ENCODE measurements around the gene POLE4. TPM values are rescaled to one million over a fixed set of nuclear protein-coding genes. Genes with fewer than 3 reads are reported as not detected.

Gene POLE4
- total and polyA plus RNA-seq, 9 of the 15 experiments (the other 6 are each of a cell fraction or from before 2014, with no cell fraction given): 25.7 to 73.7 (median 57.3) TPM

GRCh38 chr2:74958274-74959105 is at the start of gene POLE4 (continued):
- TF ChIP-seq ZNF609 (CRISPR knock-in tag; IDR thresholded peaks at IDR 0.05; ENCODE audit: borderline replicate concordance) (no peak), GABPA (tag; conservative IDR thresholded peaks at IDR 0.05; ENCODE audit: low read depth) (peak; percentile 69), TOE1 (IDR thresholded peaks at IDR 0.05; ENCODE audit: borderline replicate concordance) (peak; percentile 62; the same call in 1 of the 2 replicates), TOE1 (CRISPR knock-in tag; IDR thresholded peaks at IDR 0.05; ENCODE audit: borderline replicate concordance, low read depth) (0 out of 2 replicates have a peak, but pooled peaks have one; percentile 38), GABPB1 (CRISPR knock-in tag; IDR thresholded peaks at IDR 0.05) (peak; percentile 81), CBX8 (IDR thresholded peaks at IDR 0.05; ENCODE audit: borderline replicate concordance, extremely low read depth, low read depth, low read length, poor library complexity, severe bottlenecking) (no peak), CXXC5 (CRISPR knock-in tag; IDR thresholded peaks at IDR 0.05) (peak; percentile 95), NCOA1 (IDR thresholded peaks at IDR 0.05; ENCODE audit: low read depth) (no peak), ZBED1 (IDR thresholded peaks at IDR 0.05) (no peak), GATAD2B (IDR thresholded peaks at IDR 0.05; ENCODE audit: borderline replicate concordance) (peak; percentile 85), NR1H2 (CRISPR knock-in tag; IDR thresholded peaks at IDR 0.05) (no peak), DMBX1 (CRISPR knock-in tag; IDR thresholded peaks at IDR 0.05; ENCODE audit: borderline replicate concordance) (peak; percentile 50; the same call in 1 of the 2 replicates)
- TF ChIP-seq, protein P1, sequence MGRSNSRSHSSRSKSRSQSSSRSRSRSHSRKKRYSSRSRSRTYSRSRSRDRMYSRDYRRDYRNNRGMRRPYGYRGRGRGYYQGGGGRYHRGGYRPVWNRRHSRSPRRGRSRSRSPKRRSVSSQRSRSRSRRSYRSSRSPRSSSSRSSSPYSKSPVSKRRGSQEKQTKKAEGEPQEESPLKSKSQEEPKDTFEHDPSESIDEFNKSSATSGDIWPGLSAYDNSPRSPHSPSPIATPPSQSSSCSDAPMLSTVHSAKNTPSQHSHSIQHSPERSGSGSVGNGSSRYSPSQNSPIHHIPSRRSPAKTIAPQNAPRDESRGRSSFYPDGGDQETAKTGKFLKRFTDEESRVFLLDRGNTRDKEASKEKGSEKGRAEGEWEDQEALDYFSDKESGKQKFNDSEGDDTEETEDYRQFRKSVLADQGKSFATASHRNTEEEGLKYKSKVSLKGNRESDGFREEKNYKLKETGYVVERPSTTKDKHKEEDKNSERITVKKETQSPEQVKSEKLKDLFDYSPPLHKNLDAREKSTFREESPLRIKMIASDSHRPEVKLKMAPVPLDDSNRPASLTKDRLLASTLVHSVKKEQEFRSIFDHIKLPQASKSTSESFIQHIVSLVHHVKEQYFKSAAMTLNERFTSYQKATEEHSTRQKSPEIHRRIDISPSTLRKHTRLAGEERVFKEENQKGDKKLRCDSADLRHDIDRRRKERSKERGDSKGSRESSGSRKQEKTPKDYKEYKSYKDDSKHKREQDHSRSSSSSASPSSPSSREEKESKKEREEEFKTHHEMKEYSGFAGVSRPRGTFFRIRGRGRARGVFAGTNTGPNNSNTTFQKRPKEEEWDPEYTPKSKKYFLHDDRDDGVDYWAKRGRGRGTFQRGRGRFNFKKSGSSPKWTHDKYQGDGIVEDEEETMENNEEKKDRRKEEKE (IDR thresholded peaks at IDR 0.05; ENCODE audit: borderline replicate concordance in 1 of 2, control insufficient read depth in 1 of 2, low read depth in 2 of 2, low read length in 1 of 2): no peak
- TF ChIP-seq, protein P2, sequence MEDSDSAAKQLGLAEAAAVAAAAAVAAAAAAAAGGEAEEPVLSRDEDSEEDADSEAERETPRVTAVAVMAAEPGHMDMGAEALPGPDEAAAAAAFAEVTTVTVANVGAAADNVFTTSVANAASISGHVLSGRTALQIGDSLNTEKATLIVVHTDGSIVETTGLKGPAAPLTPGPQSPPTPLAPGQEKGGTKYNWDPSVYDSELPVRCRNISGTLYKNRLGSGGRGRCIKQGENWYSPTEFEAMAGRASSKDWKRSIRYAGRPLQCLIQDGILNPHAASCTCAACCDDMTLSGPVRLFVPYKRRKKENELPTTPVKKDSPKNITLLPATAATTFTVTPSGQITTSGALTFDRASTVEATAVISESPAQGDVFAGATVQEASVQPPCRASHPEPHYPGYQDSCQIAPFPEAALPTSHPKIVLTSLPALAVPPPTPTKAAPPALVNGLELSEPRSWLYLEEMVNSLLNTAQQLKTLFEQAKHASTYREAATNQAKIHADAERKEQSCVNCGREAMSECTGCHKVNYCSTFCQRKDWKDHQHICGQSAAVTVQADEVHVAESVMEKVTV (CRISPR knock-in tag; IDR thresholded peaks at IDR 0.05): no peak
- TF ChIP-seq, protein P3, sequence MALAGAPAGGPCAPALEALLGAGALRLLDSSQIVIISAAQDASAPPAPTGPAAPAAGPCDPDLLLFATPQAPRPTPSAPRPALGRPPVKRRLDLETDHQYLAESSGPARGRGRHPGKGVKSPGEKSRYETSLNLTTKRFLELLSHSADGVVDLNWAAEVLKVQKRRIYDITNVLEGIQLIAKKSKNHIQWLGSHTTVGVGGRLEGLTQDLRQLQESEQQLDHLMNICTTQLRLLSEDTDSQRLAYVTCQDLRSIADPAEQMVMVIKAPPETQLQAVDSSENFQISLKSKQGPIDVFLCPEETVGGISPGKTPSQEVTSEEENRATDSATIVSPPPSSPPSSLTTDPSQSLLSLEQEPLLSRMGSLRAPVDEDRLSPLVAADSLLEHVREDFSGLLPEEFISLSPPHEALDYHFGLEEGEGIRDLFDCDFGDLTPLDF (CRISPR knock-in tag; IDR thresholded peaks at IDR 0.05): peak; percentile 98

Measured in K562 (cell line).